COLO668 (cell line): ENCODE results near the gene COBL.

Source experiments
- DNase-seq: peaks from one replicate; lab custom pipeline; 2025; ENCODE audit not compliant: unreplicated experiment; lab: John Stamatoyannopoulos, UW

Gene COBL

DNA sequence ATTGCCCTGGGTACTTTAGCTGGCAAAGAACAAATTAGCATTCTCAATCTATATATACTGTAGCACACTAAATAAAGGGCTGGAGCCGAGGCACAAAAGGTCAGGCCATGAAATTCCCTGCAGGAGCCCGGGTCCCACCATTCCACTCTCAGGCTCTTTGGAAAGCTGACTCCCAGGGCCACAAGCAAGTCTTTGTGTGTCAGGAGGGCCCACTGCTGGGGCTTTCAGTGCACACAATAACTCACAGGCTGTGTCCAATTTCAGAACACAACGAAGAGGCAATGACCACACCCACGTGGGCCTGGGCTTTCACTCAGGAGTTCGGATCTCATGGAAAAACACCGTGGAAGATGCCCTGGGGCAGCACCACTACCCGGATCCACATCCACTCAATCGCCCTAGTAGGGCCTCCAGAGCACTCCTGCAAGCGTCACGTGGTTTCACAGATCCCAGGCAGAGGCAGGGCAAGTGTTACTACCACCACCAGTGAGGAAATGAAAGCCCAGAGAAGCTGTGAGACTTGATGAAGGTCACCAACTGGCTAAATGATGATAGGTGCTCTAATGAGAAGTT, 60.3 kb downstream of the COBL start:
- DNase-seq, result no peak

- no peak for DNase-seq
Measured at GRCh38 chr7:51255536-51256208, 60.9 kb downstream of the COBL start.

- DNase-seq, result no peak
Measured at GRCh38 chr7:51255036-51255435, 61.6 kb downstream of the COBL start.

GRCh38 chr7:51253157-51253556, 63.5 kb downstream of the COBL start:
- DNase-seq, result no peak

DNA sequence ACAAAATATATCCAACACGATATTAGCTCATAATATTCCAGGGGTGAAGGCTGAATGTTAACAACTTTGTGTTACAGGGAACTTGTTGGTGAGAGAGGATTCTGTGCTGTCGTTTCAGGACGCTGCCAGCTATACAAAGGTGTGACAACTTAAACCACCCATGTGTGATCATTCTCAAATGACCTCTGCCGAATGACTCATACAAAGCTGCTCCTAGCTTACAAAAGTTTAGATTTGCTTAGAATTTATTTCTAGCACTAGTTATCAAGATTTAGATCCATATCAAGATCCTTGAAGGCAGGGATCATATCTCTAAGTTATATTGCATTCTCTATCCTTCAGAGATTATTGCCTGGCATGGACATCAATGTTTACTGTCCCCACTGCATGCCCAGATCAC, 65.3 kb downstream of the COBL start:
- no peak for DNase-seq

GRCh38 chr7:51250512-51250911, 66.1 kb downstream of the COBL start:
- no peak for DNase-seq

- DNase-seq, result no peak
Measured at GRCh38 chr7:51249991-51250390, 66.6 kb downstream of the COBL start.

- no peak for DNase-seq
Measured at GRCh38 chr7:51249187-51249945, 67.2 kb downstream of the COBL start.

- no peak for DNase-seq
Measured at GRCh38 chr7:51246258-51247245, 70.1 kb downstream of the COBL start.

DNA sequence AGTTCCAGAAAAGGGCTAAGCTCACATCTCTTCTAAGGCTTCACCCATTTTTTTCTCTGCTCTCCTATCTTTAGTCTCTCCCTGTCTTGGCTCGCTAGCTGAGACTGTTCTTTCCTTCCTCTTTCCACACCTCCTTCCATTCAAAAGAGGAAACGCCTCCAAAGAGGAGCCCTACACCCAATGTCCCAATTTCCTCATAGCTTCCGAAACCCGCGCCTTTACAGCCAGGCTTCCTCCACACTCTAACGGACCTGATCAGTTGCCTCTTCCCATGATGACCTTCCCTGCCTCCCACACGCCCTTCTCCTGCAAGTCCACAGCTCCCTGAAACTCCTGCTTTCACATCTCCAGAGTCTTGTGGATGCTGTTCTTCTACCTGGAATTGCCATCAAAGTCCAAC, 71.7 kb downstream of the COBL start:
- no peak for DNase-seq

DNA sequence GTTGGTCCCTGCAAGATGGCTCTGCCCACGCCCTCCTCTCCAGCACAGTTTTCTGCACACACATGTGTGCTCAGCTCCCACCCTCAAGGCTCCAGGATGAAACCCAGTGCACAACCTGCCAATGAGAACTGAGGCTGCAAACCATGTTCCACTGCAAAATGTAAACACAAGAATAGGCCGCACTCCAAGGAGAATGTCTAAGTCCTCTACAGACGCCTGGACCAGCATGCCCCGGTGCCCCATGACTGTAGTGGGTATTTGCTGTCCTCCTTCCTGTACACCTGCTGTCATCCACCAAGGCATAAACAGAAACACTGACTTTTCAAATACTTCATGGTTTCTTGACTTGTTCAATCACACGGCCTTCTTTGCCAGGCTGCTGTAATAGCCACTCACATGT, 72.6 kb downstream of the COBL start:
- DNase-seq, result no peak

- no peak for DNase-seq
Measured at GRCh38 chr7:51243631-51244030, 73.0 kb downstream of the COBL start.

GRCh38 chr7:51242881-51243518, 73.6 kb downstream of the COBL start:
- DNase-seq, result no peak

- DNase-seq, result no peak
Measured at GRCh38 chr7:51242007-51242691, 74.5 kb downstream of the COBL start.

DNA sequence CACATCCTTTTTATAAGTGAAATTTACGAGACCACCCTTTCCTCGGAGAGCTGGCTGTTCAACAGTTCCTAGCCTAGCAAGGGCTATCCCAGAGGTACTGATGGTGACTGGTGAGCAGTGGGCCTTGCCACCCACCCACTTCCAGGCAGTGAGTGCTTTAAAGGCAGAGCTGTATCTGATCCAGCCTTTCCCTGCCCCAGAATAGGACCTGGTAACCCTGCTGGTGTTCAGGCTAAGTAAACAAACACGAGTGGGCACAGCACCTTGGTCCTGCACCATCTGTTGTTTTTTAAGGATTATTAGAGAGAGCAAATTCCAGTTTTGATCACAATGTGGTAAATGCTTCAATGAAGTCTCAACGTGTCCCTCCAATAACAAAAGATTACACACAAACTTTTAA, 75.7 kb downstream of the COBL start:
- DNase-seq, result no peak

- DNase-seq, result no peak
Measured at GRCh38 chr7:51239691-51240090, 76.9 kb downstream of the COBL start.

DNA sequence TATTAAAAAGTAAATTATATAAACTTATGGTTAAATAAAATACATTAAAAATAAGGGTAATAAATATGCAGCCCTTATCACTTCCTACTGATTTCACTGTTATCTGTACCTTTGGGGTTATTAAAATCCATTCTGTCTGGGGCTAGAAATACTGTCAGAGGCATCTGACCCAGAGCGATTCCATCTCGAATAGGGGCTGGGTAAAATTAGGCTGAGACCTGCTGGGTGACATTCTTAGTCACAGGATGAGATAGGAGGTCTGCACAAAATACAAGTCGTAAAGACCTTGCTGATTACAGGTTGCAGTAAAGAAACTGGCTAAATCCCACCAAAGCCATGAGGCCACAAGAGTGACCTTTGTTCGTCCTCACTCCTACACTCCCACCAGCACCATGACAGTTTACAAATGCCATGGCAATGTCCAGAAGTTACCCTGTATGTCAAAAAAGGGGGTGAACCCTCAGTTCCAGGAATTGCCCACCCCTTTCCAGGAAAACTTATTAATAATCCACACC, 77.6 kb downstream of the COBL start:
- no peak for DNase-seq

DNA sequence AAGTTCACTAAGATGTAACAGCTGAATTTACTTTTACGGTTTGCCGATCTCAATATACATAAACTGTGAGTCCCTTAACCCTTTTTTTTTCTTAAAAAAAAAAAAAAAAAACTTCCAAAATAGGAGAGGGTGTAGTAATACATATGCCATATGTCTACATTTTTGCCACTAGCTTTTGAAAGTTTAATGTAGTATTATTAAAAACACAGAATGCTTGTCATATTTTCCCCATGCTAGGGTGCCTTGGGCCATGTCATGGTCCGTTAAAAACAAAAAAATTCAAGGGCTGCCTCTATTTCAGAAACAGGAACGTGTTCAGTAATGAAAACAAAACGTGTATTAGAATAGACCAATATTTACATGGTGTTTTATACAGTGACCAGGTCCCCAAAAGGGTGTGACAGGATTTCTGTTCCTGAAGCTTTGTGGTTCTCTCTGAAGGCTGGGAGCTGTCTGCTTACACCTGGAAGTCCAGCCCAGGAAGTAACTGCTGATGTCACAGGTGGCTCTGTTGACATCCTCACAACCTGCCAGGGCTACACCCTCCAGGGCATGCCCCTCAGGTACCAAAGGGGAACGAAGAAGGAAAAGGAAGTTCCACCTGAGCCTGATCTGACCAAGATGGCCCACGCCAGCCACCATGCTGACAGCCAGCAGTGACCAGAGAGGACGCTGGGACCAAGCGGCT, 79.0 kb downstream of the COBL start:
- DNase-seq, result peak; percentile 33

GRCh38 chr7:51236470-51237132, 80.0 kb downstream of the COBL start:
- no peak for DNase-seq
